GM21447 (cell line): ENCODE data around the gene SPECC1.
A peak's percentile ranks its signal among the peaks of the same experiment; 100 is the strongest.
"Not testable (repeated sequence)": the region's sequence is repeated elsewhere in the genome, so short reads cannot be mapped to it uniquely, and the experiment has no call there.

Experiments used
- ATAC-seq: cut with Tn5 transposase; IDR thresholded peaks from one replicate; pipeline ENCODE4 v1.9.1; 2021; ENCODE audit not compliant: unreplicated experiment

Gene SPECC1

DNA sequence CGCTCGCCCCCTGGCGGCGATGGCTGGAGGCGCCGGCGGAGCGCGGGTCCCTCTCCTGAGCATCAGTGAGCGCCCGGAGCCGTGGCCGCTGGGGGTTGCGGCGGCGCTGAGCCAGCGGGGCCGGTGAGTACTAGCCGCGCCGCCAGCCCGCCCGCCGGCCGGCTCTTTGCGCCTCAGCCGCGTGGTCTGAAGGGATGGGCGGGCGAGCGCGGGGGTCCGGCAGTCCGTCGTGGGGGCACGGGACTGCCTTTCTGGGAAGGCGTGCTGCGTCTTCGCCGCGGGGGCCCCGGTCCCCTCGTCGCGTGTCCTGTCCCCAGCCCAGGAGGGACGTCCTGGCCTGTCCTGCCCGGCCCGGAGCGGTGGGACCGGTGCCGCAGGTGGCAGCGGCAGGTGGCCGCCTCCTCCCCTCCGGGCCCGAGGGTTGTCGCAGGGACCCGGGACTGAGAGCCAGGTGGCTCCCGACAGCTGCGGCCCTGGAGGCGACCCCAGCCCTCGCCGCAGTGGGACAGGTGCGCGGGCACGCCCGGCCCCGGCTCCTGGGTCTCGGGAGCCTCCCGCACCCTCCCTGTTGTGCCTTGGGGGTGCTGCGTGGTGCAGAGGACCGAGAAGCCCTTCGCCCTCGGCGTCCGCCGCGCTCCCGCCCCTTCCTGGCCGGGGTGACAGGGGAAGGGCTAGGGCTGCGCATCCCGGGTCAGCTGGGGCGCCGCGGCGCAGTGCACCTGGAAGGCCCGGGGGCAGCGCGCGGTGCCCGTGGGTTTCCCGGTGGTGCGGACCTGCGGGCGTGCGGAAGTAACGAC is at the start of gene SPECC1:
Gene SPECC1 (plus strand): TSS at position 58 of the 797 bp plus-strand sequence. CDS start 87,293 bp downstream, outside the sequence.
- ATAC-seq = peak; percentile 90

DNA sequence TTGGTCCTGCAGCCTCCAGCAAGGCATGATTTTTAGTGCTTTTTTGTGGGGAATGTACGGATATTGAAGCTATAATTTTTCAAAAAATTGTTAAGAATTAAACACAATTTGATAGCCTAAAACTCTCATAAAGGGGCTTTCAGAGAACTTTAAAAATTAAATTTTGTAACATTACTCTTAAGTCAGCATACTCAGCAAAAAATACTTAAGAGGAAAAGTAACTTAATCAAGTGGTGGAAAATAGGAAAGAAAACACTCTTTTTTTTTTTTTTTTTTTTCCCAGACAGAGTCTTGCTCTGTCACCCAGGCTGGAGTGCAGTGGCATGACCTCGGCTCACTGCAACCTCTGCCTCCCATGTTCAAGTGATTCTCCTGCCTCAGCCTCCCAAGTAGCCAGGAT is 46.2 kb upstream of the SPECC1 start:
- not testable (repeated sequence) for ATAC-seq

DNA sequence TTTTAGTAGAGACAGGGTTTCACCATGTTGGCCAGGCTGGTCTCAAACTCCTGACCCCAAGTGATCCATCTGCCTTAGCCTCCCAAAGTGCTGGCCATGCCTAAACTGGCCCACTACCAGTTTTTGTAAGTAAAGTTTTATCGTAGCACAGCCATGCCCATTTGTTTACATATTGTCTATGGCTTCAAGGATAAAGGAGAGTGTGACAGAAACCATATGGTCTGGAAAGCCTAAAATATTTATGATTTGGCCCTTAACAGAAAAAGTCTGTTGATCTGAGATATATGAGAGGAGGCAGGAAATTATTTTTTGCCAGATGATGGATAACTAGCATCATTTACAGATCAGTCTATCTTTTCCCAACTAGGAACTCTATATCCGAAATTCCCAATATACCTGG is 36.0 kb upstream of the SPECC1 start:
- no peak for ATAC-seq

DNA sequence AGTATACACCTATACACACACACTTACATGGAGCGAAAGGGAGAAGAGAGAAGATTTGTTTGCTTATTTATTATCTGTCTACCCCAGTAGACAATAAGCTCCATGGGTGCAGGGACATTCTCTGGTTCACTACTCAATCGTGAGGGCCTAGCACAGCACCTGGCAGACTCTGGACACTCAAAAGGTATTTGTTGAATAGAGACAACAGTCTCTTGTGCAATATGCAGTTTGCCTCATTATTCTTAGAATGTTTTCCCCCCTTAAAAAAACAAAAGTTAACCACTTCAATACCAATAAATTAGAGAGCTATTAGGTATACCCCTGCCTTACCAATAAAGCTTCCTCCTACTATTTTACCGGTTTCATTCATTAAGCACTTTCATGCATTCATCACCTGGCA is 33.6 kb upstream of the SPECC1 start:
- ATAC-seq = no peak

DNA sequence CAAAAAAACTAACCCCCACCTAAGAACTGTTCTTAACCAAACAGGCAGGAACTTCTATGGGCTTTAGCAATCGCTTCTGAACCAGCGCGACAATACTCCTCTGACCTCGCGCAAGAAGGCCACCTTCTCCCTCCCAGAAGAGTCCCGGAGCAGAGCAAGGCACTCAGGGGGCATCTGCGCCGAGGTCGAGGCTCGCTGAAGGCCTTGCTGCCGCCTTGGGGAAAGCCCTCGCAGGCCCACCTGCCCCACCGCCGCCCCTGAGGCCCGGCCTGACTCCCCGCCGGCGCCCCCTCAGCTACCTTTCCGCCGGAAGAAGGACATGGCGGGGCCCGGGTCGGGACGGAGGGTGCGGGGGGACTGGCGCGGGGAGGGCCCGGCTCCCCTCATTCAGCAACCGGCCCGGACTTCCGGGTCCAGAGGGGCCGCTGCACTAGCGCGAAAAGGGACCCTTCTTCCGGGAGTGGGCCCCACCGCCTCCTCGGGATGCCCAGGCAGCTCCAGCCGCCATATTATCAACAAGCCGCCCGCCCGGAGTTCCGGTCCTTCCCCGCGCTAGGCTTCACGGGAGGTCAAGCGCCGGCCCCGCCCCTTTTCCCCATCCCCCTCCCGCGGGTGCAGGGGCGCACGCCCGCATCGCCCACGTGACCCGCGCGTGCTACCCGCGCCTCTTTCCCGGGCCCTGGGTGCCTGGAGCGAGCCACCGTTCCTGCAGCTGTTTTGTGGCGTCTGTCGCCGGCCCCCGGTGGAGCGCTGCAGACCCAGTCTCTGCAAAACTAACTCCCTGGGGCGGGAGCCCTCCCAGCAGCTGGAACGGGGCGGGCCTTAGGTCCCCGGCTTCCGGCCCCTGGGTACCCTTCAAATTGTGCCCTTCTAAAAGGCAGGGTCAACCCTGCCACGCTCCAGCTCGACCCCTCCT is 31.6 kb upstream of the SPECC1 start, which contains the start of gene AKAP10:
Gene AKAP10 (minus strand): TSS at position 536 of the 916 bp plus-strand sequence. CDS start 149 bp downstream, at position 387.
- peak; percentile 78 for ATAC-seq

DNA sequence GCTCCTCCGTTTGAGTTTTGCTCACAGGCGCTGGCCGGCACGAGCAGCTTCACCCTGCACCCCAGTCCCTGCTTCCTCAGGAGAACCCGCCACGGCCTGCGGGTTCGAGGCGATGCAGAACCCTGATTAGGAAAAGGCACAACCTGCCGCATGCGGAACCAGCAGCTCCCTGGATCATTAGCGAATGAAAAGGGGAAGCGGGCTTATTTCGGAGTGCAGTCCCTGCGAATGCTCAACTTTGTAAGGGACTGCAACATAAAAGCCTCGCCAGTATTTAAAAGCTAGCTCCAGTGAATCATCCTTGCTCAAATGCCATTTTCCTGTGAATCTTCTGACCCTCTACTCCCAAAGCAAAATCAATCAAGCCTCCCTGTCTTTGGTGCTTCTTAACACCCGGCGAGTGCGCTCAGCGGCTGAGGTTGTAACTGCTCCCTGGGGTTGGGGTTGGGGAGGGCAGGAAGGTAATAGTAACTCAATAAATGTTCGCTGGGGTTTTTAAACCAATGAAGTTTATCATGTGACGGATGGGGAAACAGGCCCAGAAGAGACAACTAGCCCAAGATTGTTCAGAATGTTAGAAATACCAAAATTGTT is 30.9 kb upstream of the SPECC1 start:
- ATAC-seq = peak; percentile 43

- ATAC-seq = no peak
Observed at GRCh38 chr17:19978805-19979211, 30.4 kb upstream of the SPECC1 start.

DNA sequence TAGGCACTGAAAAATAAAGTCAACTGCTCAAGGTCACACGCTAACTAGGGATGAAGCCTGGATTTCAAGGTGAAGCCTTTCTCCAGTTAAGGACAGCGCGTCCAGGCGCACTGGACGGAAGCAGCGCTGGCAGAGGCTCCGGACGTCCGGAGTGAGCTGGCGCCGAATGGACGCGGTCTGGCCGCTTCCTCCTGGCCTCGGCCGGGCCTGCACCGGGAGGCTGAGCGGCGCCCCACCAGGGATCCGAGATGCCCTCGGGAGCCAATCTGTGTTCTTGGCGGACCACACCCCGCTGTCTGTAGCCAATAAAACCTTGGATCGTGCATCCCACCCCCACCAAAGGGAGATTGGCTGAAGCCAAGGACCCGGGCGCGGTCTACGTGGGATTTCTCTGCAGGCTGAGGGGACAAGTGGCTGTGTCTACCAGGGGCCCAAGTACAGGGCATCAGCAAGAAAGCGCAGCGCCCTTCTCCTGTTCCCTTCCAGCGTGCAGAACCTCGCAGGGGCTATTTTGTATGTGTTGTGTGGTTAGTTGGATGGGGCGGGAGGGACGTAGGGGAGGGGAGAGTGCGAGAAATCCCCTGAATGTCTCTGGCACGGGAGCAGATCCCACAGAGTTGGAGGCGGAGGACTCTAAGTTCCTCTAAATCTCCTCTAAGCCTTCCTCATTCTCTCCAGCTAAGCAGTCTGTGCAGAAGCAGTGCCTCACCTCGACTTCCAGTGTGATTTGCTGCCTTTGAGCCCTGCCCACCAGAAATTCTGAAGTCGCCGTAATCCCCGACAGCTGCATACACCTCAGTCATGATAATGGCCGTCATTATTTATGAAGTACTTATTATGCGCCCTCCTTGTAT is 29.0 kb upstream of the SPECC1 start:
- ATAC-seq = no peak

DNA sequence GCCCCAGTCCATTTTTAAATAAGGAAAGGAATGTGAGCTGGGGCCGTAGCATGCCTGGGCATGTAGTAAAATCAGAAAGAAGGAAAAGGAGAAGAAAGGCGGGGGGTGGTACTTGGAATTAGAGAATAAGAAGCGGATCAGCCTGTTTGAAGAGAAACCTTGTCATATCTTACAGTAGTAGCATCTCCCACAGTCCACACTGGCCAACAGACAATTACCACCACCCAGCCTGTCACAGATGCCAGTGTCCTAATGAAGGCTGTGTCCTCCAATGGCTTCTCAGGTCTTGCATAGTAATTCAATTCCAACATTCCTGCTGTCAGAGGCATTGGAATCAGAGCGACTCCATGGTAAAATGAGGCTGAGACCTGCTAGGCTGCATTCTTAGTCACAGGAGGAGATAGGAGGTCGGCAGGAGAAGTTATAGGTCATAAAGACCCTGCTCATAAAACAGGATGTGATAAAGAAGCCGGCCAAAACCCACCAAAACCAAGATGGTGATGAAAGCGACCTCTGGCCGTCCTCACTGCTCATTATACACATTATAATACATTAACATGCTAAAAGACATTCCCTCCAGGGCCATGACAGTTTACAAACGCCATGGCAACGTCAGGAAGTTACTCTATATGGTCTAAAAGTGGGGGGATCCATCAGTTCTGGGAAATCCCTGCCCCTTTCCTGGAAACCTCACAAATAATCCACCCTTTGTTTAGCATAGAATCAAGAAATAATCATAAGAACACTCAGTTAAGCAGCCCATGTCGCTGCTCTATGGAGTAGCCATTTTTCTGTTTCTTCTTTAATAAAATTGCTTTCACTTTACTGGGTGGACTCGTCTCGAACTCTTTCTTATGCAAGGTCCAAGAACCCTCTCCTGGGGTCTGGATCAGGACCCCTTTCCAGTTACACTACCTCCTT is 22.0 kb upstream of the SPECC1 start:
- ATAC-seq = no peak

DNA sequence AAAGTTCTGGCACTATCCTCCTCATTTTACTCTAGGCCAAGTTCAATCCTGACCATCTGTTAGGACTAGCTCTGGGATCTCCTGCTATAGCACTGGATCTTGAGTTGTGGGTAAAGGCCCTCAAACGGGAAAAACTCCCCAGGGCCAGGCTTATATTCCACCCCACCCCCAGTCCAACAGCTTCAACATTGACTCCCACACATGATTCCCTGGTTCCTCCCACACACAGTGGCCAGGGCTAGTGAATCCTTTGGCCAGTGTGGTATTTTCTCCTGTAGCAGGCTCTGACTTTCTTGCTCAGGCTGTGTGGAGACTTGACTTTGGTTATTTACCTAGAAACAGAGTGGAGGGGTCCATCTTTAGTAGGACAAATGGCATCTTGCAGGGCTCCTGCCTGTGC is 21.3 kb upstream of the SPECC1 start:
- ATAC-seq = no peak

GRCh38 chr17:19991252-19991885 is 17.8 kb upstream of the SPECC1 start:
- no peak for ATAC-seq

- peak; percentile 90 for ATAC-seq
Observed at GRCh38 chr17:19992803-19993713, 16.1 kb upstream of the SPECC1 start.

- no peak for ATAC-seq
Observed at GRCh38 chr17:19996086-19996485, 13.1 kb upstream of the SPECC1 start.

DNA sequence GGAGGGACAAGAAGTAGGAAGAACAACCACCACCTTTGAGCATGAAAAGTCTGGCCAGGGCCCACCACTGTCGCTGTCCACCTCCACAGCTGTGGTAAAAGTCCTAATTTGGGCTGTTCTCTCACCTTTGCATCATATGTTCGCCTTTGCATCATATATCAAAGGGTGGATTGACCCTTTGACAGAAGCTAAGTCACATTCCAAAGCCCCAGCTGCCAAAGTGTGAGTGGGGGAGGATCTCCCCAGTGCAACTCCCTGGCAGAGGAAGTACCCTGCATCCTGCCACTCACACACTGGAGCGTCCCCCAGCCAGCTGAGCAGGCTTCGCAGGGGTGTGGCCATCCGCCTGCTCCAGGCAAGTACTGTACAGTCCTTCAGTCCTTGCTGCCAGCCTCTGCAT is 12.7 kb upstream of the SPECC1 start:
- no peak for ATAC-seq

DNA sequence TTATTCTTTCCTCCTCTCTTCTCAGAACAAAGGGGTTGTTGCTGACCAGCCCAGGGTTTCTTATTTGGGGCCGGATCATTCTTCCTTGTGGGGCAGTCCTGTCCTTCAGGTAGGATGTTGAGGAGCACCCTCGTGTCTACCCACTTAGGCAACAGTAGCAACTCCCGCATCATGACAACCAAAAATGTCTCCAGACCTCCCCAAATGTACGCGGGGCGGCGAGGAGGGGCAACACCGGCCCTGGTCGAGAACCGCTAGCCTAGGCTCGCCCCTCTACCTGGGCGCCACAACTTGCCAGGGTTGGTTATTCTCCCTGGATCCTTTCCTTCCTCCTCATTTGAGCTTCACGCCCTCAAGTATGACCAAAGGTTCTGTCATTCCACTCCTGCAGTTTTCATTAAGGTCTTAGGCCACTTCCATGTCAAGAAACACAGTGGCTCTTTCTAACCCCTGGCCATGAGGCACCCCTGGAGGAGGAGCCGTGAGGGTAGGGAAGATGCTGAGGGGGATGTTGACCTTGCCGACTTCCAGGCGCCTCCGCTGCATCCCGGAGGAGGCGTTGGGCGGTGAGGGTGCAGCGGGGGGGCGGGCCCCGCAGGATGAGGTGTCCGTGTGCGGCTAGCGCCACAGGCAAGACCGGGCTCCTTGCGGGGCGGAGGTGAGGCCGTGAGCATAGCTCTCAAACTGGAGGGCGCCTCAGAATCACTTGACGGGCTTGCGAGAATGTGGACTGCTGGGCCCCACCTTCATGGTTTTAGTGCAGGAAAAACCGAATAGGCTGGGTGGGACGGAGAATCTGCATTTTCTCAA is 712 bp upstream of the SPECC1 start:
- ATAC-seq = peak; percentile 30

GRCh38 chr17:20009052-20009301 is 182 bp upstream of the SPECC1 start:
- no peak for ATAC-seq

DNA sequence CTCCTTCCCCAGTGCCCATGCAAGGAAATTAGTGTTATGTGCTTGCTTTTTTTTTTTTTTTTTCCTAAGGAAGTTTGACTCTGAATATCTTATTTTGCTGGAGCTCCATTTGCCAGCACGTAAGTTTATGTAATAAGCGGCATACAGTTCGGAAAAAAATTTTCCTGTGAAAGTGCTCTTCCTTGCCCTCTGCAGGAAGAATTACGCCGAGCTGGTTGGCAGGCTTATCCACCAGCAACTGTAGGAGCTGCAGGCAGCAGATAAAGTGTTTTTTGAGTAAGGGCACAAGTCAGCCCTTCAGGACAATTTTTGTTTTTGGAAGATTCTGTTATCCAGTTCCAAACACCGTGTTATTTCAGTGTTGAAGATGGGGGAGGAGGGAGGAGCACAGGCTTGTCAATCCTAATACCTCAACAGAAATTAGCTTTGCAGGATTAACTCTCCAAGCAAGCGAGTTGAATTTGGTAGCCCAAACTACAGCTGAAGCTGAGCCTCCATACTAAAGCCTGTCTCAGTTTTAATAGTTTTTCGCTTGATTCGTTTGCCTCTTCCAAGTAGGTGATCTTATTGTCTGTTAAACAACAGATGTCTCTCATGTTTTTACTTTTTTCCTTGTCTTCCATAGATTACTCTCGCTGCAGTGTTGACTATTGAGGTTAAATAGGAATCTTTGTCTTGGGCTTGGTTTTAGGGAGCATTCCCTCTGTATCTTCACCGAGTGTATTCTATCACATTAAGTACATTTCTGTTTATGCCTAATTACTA is 1.1 kb downstream of the SPECC1 start:
- no peak for ATAC-seq
